B cell (primary cell): ENCODE data around the gene ASTN2. TPM values are rescaled to one million over a fixed set of nuclear protein-coding genes. Genes with fewer than 3 reads are reported as not detected.
A peak's percentile ranks its signal among the peaks of the same experiment; 100 is the strongest.

Experiments
- ATAC-seq: fragments of 200-7000 bp; cut with Tn5 transposase; one replicate; pipeline ENCODE4 v1.10.0; 2021; ENCODE audit warnings: low read depth, mild to moderate bottlenecking, moderate number of reproducible peaks, moderate library complexity
- CTCF ChIA-PET: fragments of 350-600 bp; sonication (Branson Sonifier 250); formaldehyde crosslinking; loops from one replicate; lab custom pipeline; 2021; ENCODE audit warnings: antibody characterized with exemption, inconsistent platforms; lab: Charles Lee
- POLR2A ChIA-PET: fragments of 350-600 bp; sonication (Branson Sonifier 250); formaldehyde crosslinking; loops from one replicate; lab custom pipeline; 2021; ENCODE audit warnings: antibody characterized with exemption; lab: Charles Lee
- DNase-seq: peaks from one replicate; pipeline ENCODE4 v3.0.0; 2013
- H2AFZ ChIP-seq: 2 replicates; pipeline ENCODE4 v1.6.1; 2012; ENCODE audit warnings: mild to moderate bottlenecking, low read depth, low read length; ENCODE audit not compliant: insufficient read depth, poor library complexity, severe bottlenecking
- H3K27ac ChIP-seq, 2 donors: 1 replicate in 1 of 2; 2 replicates in 1 of 2; pipeline ENCODE4 v1.5.1; 2012 to 2013; ENCODE audit warnings: low read length in 2 of 2, mild to moderate bottlenecking in 2 of 2, moderate library complexity in 1 of 2
- H3K27me3 ChIP-seq, 4 experiments: fragments of 200-600 bp in 1 of 4; sonication (generic) in 1 of 4; replicated peaks in 1 of 4; 1 replicate in 2 of 4; 2 replicates in 2 of 4; pipeline versions ENCODE4 v1.6.1 to v1.7.0; 2013 to 2016; ENCODE audit warnings: low read length in 3 of 4, mild to moderate bottlenecking in 2 of 4, mixed read lengths in 1 of 4, moderate library complexity in 1 of 4; ENCODE audit not compliant: insufficient read depth in 4 of 4, control insufficient read depth in 3 of 4; ENCODE audit errors: control extremely low read depth in 1 of 4
- H3K36me3 ChIP-seq, 2 experiments: replicated peaks in 1 of 2; 1 replicate in 1 of 2; 2 replicates in 1 of 2; pipeline versions ENCODE4 v1.6.1 to v1.7.1; 2013; ENCODE audit warnings: low read length in 1 of 2; ENCODE audit not compliant: insufficient read depth in 2 of 2, control insufficient read depth in 1 of 2; ENCODE audit errors: control extremely low read depth in 1 of 2, extremely low read depth in 1 of 2
- H3K4me1 ChIP-seq, 2 donors: fragments of 200-600 bp in 1 of 2; sonication (generic) in 1 of 2; 1 replicate in 1 of 2; 2 replicates in 1 of 2; pipeline versions ENCODE4 v1.5.1 to v1.6.1; 2013 to 2017; ENCODE audit warnings: low read length in 2 of 2; ENCODE audit not compliant: control insufficient read depth in 2 of 2, insufficient read depth in 2 of 2
- H3K4me2 ChIP-seq: replicated peaks from 2 replicates; pipeline ENCODE3; 2012; ENCODE audit warnings: mild to moderate bottlenecking, low read depth, low read length; ENCODE audit not compliant: poor library complexity, severe bottlenecking
- H3K4me3 ChIP-seq, 5 experiments: fragments of 200-600 bp in 1 of 5; sonication (generic) in 1 of 5; 1 replicate in 3 of 5; 2 replicates in 2 of 5; pipeline versions ENCODE4 v1.5.1 to v1.7.0; 2011 to 2016; ENCODE audit warnings: low read length in 4 of 5, mild to moderate bottlenecking in 4 of 5, low read depth in 2 of 5, control low read depth in 1 of 5, moderate library complexity in 1 of 5; ENCODE audit not compliant: insufficient read depth in 1 of 5; ENCODE audit errors: control extremely low read depth in 1 of 5, extremely low read depth in 1 of 5
- H3K79me2 ChIP-seq: fragments of 200-600 bp; sonication (generic); one replicate; pipeline ENCODE4 v1.6.0; 2016; ENCODE audit warnings: low read length; ENCODE audit not compliant: control insufficient read depth, insufficient read depth
- H3K9ac ChIP-seq: fragments of 200-600 bp; sonication (generic); 2 replicates; pipeline ENCODE4 v1.6.1; 2017; ENCODE audit warnings: mild to moderate bottlenecking, low read length, moderate library complexity
- H3K9me3 ChIP-seq, 3 donors: one replicate each; pipeline versions ENCODE4 v1.6.1 to v1.7.1; 2013; ENCODE audit warnings: low read length in 2 of 3; ENCODE audit not compliant: control insufficient read depth in 2 of 3, insufficient read depth in 1 of 3; ENCODE audit errors: control extremely low read depth in 1 of 3
- H4K20me1 ChIP-seq: 2 replicates; pipeline ENCODE4 v1.6.0; 2012; ENCODE audit warnings: mild to moderate bottlenecking, low read length; ENCODE audit not compliant: insufficient read depth, control insufficient read depth, poor library complexity, severe bottlenecking
- H3K27ac Mint-ChIP-seq: one replicate; pipeline ENCODE4 v1.8.0; 2021; ENCODE audit warnings: mixed read lengths
- H3K27me3 Mint-ChIP-seq: one replicate; pipeline ENCODE4 v1.8.0; 2021; ENCODE audit warnings: mixed read lengths
- H3K4me1 Mint-ChIP-seq: one replicate; pipeline ENCODE4 v1.8.0; 2021; ENCODE audit warnings: mixed read lengths
- H3K4me3 Mint-ChIP-seq: one replicate; pipeline ENCODE4 v1.8.0; 2021; ENCODE audit warnings: mixed read lengths
- H3K9me3 Mint-ChIP-seq: one replicate; pipeline ENCODE4 v1.8.0; 2022; ENCODE audit warnings: mixed read lengths; ENCODE audit not compliant: insufficient read depth
- CTCF ChIP-seq: fragments of 200-600 bp; IDR thresholded peaks from one replicate; pipeline ENCODE4 v1.8.0; 2022; ENCODE audit warnings: antibody characterized with exemption, mild to moderate bottlenecking
- EZH2 ChIP-seq: IDR thresholded peaks from 2 replicates; pipeline ENCODE4 v1.6.1; 2012; ENCODE audit warnings: borderline replicate concordance, low read depth, mild to moderate bottlenecking, moderate library complexity, low read length; ENCODE audit not compliant: insufficient read depth, poor library complexity, severe bottlenecking
- WGBS: methylation state at CpG from one replicate; pipeline ENCODE4 v1.1.5; 2013; ENCODE audit warnings: missing lambda C conversion rate; ENCODE audit not compliant: insufficient coverage; 5-methylcytosine and 5-hydroxymethylcytosine counted together
- intact Hi-C: fragments of 100-400 bp; cut with micrococcal nuclease; formaldehyde crosslinking; loops from one replicate; pipeline ENCODE4 v1.10.0; 2022
- polyA plus RNA-seq: library from polyadenylated mRNA; depleted of rRNA; stranded (reverse); fragments of >200 nt; gene quantifications from 2 replicates; pipeline ENCODE4 v1.2.3, GENCODE V29; 2012
- total RNA-seq, 2 donors: library from RNA; stranded (reverse); fragments of 120-200 nt in 1 of 2; gene quantifications; 1 replicate in 1 of 2; 2 replicates in 1 of 2; pipeline versions ENCODE4 v1.2.3 to v1.2.4, GENCODE V29; 2013 to 2022

The ASTN2 gene
- total and polyA plus RNA-seq, 2 donors (not counting 1 experiment from before 2014, with no cell fraction given): 1.2 to 3.6 TPM

GRCh38 chr9:116506685-116507084 lies 908.2 kb downstream of the ASTN2 start:
- Histone ChIP-seq H4K20me1 (no peaks in the 10 kb centered on the region), H3K79me2 (no peaks in the 10 kb centered on the region), H2AFZ (no peak overlapping the region), H3K4me1 (no peaks in the 10 kb centered on the region), H3K9ac (no peak overlapping the region), H3K4me2 (no peak overlapping the region), H3K36me3 (no peaks in the 10 kb centered on the region), H3K27me3 (no peaks in the 10 kb centered on the region), H3K4me3 (no peak overlapping the region), H3K9me3 (peaks cover 0 to 5% (median 0%) of the 10 kb centered on the region in 3 donors), H3K27ac (no peak overlapping the region)
- POLR2A ChIA-PET: no interaction called here
- H3K4me3 Mint-ChIP-seq: no peak overlapping the region
- no peaks in the 10 kb centered on the region for H3K27me3 Mint-ChIP-seq
- peaks cover 8% of the 10 kb centered on the region for H3K9me3 Mint-ChIP-seq
- intact Hi-C loops: no loop called here
- no peak overlapping the region for H3K27ac Mint-ChIP-seq
- WGBS: 90% methylated on average over 3 of the region's 4 CpGs
- DNase-seq: no peak
- H3K4me1 Mint-ChIP-seq: peaks cover 15% of the 10 kb centered on the region
- TF ChIP-seq EZH2: no peak
- no peak for TF ChIP-seq CTCF
- ATAC-seq: no peak
- CTCF ChIA-PET: interaction anchor here (1.2 kb wide), 1 partner anchor 12 kb away, joined by 4 read pairs; no protein-coding TSS in a partner anchor

- no peaks in the 10 kb centered on the region for H3K27me3 Mint-ChIP-seq
- H3K4me2 ChIP-seq: no peak overlapping the region
- peak overlapping the region; percentile 14 for H3K4me3 Mint-ChIP-seq
- no peak overlapping the region for H3K9ac ChIP-seq
- no peak overlapping the region for H3K27ac ChIP-seq
- no peak overlapping the region for H3K4me3 ChIP-seq
- no peaks in the 10 kb centered on the region for H3K4me1 ChIP-seq
- no peaks in the 10 kb centered on the region for H3K36me3 ChIP-seq
- intact Hi-C loops: no loop called here
- no peaks in the 10 kb centered on the region for H3K79me2 ChIP-seq
- ChIA-PET POLR2A (no interaction called here), CTCF (interaction anchor here (1.7 kb wide), 1 partner anchor 10 kb away, joined by 8 read pairs; no protein-coding TSS in a partner anchor)
- no peak overlapping the region for H3K27ac Mint-ChIP-seq
- peaks cover 8% of the 10 kb centered on the region for H3K9me3 Mint-ChIP-seq
- peaks cover 0 to 5% (median 0%) of the 10 kb centered on the region in 3 donors for H3K9me3 ChIP-seq
- TF ChIP-seq CTCF (no peak), EZH2 (no peak)
- 69% methylated on average over 3 of the region's 5 CpGs for WGBS
- DNase-seq (no peak), ATAC-seq (peak; percentile 65)
- peaks cover 15% of the 10 kb centered on the region for H3K4me1 Mint-ChIP-seq
- H2AFZ ChIP-seq: no peak overlapping the region
- no peaks in the 10 kb centered on the region for H4K20me1 ChIP-seq
- H3K27me3 ChIP-seq: no peaks in the 10 kb centered on the region
These were observed 909.9 kb downstream of the ASTN2 start for GRCh38 chr9:116504893-116505480.
